ENCODE measurements around the gene POLG2. TPM values are rescaled to one million over a fixed set of nuclear protein-coding genes. Genes with fewer than 3 reads are reported as not detected.

Gene POLG2
- total and polyA plus RNA-seq, 4 donors = 3.0 to 8.0 (median 6.6) TPM

GRCh38 chr17:64504769-64505339 is 8.0 kb upstream of the POLG2 start:
- no peaks in the 10 kb centered on the region for H3K9me3 ChIP-seq (ENCODE audit: control insufficient read depth in 4 of 4, low read length in 3 of 4)
- DNase-seq (ENCODE audit: low spot score) = no peak
- under 1% methylated on average over 13 of the region's 13 CpGs for WGBS
- TF ChIP-seq ZBTB33 (IDR thresholded peaks at IDR 0.05) = no peak
- no peak for TF ChIP-seq RAD21 (IDR thresholded peaks at IDR 0.05)
- TF ChIP-seq EGR1 (IDR thresholded peaks at IDR 0.05; ENCODE audit: low read depth in 2 of 2) = peak in 1 of 2 donors; percentile 6
- no peak for TF ChIP-seq TAF1 (conservative IDR thresholded peaks at IDR 0.05)
- peak; percentile 37 for TF ChIP-seq FOXA2 (IDR thresholded peaks at IDR 0.05)
- TF ChIP-seq NR2F2 (IDR thresholded peaks at IDR 0.05) = peak; percentile 7
- no peaks in the 10 kb centered on the region for H3K27me3 ChIP-seq (ENCODE audit: control insufficient read depth in 4 of 4, insufficient read depth in 4 of 4, low read length in 3 of 4)
- H3K36me3 ChIP-seq (ENCODE audit: control insufficient read depth in 4 of 4, insufficient read depth in 3 of 4, low read depth in 1 of 4, low read length in 3 of 4) = peaks cover 10 to 54% (median 43%) of the 10 kb centered on the region in 4 donors
- H3K4me1 ChIP-seq (ENCODE audit: control insufficient read depth in 4 of 4, insufficient read depth in 4 of 4, low read length in 3 of 4) = peaks cover 5 to 54% (median 33%) of the 10 kb centered on the region in 4 donors
- H3K4me3 ChIP-seq (ENCODE audit: low read depth in 1 of 3, low read length in 3 of 3) = peak overlapping the region; percentile 64 to 99 (median 99)
- peak overlapping the region; percentile 98 to 100 for H3K27ac ChIP-seq (ENCODE audit: low read depth in 1 of 2, low read length in 2 of 2)
- peak overlapping the region; percentile 99 for H3K9ac ChIP-seq (ENCODE audit: low read depth in 1 of 2, low read length in 2 of 2)

- Histone ChIP-seq H3K9ac (ENCODE audit: low read depth in 1 of 2, low read length in 2 of 2) (peak overlapping the region; percentile 99), H3K27me3 (ENCODE audit: control insufficient read depth in 4 of 4, insufficient read depth in 4 of 4, low read length in 3 of 4) (no peaks in the 10 kb centered on the region), H3K9me3 (ENCODE audit: control insufficient read depth in 4 of 4, low read length in 3 of 4) (no peaks in the 10 kb centered on the region), H3K36me3 (ENCODE audit: control insufficient read depth in 4 of 4, insufficient read depth in 3 of 4, low read depth in 1 of 4, low read length in 3 of 4) (peaks cover 12 to 60% (median 50%) of the 10 kb centered on the region in 4 donors), H3K27ac (ENCODE audit: low read depth in 1 of 2, low read length in 2 of 2) (peak overlapping the region; percentile 98 to 100), H3K4me1 (ENCODE audit: control insufficient read depth in 4 of 4, insufficient read depth in 4 of 4, low read length in 3 of 4) (peaks cover 5 to 52% (median 36%) of the 10 kb centered on the region in 4 donors), H3K4me3 (ENCODE audit: low read depth in 1 of 3, low read length in 3 of 3) (peak overlapping the region; percentile 64 to 99 (median 99))
- WGBS = 37% methylated on average over 7 of the region's 7 CpGs
- TF ChIP-seq REST (IDR thresholded peaks at IDR 0.05) = no peak
- TF ChIP-seq HNF4G (IDR thresholded peaks at IDR 0.05) = no peak
- TF ChIP-seq CTCF (IDR thresholded peaks at IDR 0.05; ENCODE audit: low read depth, low read length, missing input control) = no peak
- TF ChIP-seq GABPA (IDR thresholded peaks at IDR 0.05 in 1 of 2, conservative IDR thresholded peaks at IDR 0.05 in 1 of 2) = no peak
- no peak for TF ChIP-seq YY1 (IDR thresholded peaks at IDR 0.05)
- no peak for TF ChIP-seq EGR1 (IDR thresholded peaks at IDR 0.05; ENCODE audit: low read depth in 2 of 2)
- TF ChIP-seq MAX (IDR thresholded peaks at IDR 0.05) = no peak
- TF ChIP-seq NR2F2 (IDR thresholded peaks at IDR 0.05) = no peak
- TF ChIP-seq RXRA (IDR thresholded peaks at IDR 0.05) = no peak
- no peak for DNase-seq (ENCODE audit: low spot score)
Measured at GRCh38 chr17:64503821-64504768, 7.2 kb upstream of the POLG2 start.

Measured in liver (tissue), 9 donors.